NCI-H1930 (cell line): ENCODE results near the gene SULT6B1.
"Not testable (repeated sequence)": the region's sequence is repeated elsewhere in the genome, so short reads cannot be mapped to it uniquely, and the experiment has no call there.

ENCODE experiments used
- DNase-seq, 2 experiments: peaks; one replicate each; lab custom pipeline; 2025; lab: John Stamatoyannopoulos, UW

SULT6B1 gene

DNA sequence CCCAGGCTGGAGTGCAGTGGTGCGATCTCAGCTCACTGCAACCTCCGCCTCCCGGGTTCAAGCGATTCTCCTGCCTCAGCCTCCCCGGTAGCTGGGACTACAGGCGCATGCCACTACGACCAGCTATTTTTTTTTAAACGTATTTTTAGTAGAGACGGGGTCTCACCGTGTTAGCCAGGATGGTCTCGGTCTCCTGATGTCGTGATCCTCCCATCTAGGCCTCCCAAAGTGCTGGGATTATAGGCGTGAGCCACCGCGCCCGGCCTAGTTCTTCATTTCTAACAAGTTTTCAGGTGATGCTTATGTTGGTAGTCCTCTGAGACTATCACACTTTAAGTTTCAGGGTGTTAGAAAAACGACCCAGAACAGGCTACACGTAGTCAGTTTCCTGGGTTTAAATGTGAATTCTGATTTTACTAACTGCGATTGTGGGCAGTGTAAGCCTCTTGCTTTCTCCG, 7.4 kb upstream of the SULT6B1 start:
- DNase-seq = not testable (repeated sequence)

DNA sequence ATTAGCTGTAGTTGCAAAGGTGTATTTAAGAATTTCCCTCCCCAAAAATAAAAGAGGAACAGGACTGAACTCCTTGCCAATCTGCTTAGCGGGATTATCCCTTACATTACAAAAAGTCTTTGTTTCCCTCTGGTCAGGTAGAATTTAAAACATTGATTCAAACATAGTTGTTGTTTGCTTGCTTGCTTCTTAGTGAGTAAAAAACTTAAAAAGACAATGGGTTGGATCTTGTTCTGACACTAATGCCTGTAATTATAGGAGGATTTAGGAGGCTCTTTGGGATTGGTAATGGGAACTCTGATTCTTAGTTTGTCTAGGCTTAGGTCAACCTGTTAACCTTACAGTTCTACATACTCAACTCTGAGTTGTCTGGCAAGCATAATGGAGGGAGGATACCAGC, 4.1 kb upstream of the SULT6B1 start:
- DNase-seq = no peak

DNA sequence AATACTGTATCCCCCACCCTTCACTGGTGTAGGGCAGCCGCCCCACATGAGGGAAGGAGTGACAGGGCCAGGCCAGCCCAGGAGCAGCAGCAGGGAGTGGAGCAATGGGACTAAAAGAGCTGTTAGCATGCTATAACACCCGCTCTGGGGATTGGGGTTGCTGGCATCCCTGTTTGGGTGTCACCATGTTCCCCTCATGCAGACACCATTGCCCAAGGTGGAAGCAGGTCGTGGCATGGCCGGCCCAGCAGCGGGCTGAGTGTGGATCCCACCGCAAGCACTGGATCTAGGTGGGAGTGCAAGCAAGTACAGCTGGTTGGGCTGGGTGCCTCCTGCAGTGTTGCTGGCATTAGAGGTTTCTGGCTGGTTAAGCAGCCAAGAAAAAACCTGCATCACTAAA, 3.3 kb upstream of the SULT6B1 start:
- no peak for DNase-seq

DNA sequence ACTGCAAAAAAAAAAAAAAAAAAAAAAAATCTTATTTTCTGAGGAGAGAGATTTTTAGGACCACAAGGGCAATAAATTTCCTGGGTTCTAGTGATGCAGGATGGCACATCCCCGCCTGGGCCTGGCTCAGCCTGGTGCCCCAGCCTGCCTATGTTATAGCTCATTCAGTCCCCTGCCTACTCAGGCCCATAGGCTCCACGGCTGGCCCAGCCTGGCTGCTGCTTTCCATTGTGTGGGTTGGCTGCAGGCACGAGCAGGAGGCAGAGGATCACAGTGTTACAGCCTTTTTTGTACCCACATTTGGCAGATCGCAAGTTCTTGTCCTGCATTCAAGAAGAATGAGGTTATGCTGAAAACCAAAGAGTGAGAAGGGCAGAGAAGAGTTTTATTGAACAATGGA, 2.8 kb upstream of the SULT6B1 start:
- no peak for DNase-seq

DNA sequence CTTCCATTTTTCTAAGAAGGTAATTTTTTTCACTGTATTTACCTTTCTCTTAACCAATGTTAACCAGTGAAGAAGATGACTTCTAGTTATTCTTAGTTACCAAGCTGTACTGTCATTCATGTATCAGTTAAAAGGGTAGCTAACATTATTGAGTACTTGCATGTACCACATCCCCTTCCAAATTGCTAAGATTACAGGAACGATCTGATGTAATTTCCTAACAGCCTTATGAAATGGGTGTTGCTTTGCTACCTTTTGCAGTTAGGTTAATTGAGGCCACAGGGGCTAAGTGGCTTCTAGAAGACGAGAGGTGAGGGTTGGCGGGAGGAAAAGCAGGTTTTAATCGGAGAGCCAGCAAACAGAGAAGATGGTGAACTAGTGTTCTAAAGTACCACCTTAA, 1.8 kb upstream of the SULT6B1 start:
- no peak for DNase-seq

DNA sequence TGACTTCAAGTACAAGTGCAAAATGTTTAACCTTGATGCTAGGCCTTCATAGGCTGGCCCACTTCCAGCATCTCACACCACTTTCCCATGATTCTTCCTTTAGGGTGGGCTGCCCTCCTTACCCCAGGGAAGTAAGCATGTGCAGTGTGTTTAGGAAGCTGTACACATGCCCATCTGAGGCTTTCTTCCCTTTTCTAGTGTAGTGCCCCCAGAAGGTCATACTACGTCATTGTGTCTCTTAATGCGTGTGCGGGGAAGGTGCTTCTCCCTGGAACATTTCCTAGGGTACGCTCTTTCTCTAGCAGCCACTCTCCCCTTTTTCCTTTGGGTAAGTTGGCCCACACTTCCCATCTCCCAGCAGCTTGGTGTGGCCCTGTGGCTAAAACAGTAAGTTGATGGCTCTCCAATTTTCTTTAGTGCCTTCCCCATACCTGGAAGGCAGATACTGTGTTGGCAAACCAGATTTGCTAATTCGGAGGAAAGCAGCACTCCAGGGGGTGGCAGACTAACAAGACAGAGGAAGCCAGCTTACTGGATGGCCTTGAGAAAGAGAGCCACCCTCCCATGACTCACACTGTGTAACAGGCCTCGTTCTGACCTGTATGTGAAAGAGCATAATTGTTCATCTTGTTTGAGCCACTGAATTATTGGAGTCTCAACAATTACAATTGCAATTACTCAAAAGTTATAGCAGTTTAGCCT, 1.1 kb upstream of the SULT6B1 start:
- DNase-seq = no peak

DNA sequence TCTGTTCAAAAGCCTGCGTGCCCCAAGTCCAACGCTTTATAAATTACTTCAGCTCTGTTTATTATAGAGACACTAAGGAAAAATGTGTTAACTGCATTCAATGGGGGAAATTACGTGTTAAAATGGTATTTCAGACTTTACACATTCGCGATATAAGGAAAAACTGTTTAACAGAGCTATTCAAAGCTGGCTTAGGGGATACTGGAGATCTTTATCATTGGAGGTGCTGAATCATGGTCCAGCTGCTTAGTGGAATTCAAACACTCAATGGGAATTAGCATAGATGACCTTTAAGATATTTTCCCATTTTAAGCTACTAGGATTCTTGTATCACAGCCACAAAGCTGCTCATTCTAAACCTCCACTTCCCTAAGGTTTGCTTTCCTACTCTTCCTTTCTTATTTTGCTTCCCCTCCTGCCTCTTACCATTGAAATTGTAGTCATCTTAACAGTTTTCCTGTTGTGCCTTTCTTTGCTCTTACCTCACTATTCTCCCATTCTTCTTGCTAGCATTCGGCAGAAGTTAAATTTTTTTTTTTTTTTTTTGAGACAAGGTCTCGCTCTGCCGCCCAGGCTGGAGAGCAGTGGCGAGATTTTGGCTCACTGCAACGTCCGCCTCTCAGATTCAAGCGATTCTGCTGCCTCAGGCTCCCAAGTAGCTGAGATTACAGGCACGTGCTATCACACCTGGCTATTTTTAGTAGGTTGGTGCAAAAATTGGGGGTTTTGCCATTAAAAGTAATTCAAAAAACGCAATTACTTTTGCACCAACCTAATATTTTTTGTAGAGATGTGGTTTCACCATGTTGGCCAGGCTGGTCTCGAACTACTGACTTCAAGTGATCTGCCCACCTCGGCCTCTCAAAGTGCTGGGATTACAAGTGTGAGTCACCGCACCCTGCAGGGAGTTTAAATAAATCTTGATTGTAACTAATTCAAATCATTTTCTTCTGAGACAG, 6.5 kb downstream of the SULT6B1 start:
- no peak for DNase-seq

DNA sequence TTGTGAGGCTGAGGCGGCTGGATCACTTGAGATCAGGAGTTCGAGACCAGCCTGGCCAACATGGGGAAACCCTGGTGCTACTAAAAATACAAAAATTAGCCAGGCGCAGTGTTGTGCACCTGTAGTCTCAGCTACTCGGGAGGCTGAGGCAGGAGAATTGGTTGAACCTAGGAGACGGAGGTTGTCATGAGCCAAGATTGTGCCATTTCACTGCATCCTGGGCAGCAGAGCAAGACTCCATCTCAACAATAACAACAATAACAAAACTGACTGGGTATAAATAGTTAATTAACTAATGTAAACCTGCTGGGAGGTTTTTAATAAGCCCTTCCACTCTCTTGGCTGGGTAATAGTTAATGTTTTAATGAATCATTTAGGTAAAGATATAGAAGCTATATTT, 7.8 kb downstream of the SULT6B1 start:
- DNase-seq = no peak

DNA sequence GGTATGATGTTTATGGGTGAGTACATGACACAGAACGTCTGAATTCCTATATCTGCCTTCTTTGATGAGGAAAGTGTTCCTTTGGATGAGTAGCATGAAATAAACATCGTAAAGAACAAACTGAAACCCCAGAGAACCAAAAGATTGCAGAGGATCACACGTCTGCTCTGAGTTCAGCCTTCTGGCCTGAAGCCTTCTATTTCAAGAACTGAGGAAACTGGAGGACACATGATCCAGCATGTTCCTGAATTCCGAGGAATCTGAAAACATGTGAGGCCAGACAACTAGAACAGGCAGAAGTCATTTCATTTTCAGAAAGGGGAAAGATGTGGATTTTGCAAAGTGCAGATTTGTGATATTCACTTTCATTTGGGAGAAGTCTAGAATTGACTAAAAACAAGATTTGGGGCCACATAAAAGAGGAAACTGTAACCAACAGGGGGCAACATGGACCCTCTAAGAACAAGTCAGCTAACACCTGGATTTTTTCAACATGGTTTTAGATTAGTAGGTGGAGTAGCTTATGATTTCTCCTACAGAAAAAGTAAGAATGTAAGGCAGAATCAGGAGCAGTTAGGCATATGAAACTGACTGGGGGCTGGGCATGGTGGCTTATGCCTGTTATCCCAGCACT, 8.3 kb downstream of the SULT6B1 start:
- no peak for DNase-seq

DNA sequence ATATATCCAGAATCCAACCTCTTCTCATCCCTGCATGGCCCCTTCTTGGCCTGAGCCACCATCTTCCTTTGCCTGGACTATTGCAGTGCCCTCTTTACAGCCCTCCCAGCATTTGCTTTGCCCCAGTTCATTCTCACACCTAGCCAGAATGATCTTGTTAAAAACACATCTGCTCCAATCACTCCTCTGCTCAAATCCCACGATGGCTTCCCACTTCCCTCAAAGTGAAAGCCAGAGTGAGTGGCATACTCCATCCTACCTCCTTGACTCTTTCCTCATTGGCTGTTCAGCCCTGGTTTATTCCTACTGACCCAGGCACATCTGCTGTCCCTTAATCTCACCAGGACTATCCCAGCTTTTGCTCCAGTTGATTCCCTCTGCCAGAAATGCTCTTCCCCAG, 14.7 kb downstream of the SULT6B1 start:
- no peak for DNase-seq

DNA sequence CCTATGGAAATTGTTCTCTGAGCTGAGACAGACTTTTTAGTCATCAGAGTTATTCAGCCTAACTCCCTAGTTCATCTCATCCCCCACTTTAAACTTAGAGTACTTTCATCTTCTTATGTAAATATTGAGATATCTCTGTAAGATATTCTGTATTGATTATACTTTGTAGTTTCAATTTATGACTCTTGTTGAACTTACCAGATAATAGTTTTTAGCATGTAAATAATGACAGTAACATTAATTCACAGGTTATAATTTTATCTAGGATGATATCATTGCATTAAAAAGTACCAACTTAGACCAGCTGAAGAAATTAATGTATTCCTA, 16.9 kb downstream of the SULT6B1 start:
- no peak for DNase-seq

DNA sequence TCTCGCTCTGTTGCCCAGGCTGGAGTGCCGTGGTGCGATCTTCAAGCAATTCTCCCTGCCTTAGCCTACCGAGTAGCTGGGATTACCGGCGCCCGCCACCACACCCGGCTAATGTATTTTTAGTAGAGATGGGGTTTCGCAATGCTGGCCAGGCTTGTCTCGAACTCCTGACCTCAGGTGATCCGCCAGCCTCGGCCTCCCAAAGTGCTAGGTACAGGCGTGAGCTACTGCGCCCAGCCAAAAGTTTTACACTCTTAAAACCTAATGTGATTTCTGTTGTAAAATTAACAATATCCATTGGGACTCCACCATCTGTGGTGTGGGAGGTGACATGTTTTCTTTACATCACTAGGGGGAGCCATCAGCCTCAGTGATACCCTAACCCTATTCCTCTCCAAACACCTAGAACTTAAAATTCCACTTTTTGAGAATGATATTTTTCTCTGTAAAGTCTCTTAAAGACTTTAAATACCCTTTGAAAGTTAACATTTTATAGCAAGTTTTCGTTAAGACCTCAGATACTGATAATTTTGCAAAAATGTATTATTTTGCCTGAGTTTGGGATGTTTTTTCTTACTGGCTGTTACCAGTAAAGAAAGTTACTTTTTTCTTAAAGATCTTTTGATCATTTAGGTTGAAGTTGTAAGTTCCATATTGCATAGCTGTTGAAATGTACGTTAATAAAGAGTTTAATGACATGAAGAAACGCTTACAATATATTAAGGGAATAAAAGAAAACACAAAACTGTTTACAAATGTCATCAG, 20.1 kb downstream of the SULT6B1 start:
- no peak for DNase-seq

DNA sequence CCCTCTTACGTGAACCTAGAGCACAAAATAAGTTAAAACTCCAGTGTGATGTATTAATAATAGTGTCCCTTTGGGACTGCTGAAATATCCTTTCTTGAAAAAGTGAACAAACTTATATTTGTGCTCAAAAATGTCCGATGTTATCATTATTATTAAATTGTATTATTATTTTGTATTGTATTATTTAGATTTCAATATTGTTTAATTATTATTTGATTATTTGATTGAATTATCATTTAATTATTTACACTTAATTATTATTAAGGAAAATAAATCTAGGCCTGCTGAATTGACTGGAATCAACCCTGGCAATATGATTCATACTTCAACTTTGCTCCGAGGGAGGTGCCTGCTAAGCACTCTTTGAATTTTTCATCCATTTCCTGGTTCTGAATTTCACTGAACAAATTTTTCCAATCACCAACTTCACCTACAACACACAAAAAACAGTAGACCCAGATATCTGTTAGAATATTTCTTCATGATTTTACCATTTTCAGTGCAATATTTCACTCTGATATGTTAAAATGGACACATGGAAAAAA, 20.8 kb downstream of the SULT6B1 start:
- no peak for DNase-seq

DNA sequence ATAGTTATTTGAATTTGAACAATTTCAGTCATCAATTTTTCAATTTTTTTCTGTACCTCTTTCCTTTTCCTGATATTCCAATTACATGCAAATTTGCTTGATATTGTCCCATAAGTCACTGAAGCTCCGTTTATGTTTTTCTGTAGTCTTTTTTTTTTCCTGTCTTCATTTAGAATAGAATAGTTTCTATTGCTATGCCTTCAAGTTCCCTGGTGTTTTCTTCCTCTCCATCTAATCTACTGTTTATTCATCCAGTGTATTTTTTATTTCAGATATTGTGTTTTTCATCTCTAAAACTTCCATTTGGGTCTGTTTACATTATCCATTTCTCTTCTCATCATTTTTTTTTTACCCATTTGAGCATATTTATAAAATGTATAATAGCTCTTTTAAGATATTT, 23.7 kb downstream of the SULT6B1 start:
- no peak for DNase-seq

DNA sequence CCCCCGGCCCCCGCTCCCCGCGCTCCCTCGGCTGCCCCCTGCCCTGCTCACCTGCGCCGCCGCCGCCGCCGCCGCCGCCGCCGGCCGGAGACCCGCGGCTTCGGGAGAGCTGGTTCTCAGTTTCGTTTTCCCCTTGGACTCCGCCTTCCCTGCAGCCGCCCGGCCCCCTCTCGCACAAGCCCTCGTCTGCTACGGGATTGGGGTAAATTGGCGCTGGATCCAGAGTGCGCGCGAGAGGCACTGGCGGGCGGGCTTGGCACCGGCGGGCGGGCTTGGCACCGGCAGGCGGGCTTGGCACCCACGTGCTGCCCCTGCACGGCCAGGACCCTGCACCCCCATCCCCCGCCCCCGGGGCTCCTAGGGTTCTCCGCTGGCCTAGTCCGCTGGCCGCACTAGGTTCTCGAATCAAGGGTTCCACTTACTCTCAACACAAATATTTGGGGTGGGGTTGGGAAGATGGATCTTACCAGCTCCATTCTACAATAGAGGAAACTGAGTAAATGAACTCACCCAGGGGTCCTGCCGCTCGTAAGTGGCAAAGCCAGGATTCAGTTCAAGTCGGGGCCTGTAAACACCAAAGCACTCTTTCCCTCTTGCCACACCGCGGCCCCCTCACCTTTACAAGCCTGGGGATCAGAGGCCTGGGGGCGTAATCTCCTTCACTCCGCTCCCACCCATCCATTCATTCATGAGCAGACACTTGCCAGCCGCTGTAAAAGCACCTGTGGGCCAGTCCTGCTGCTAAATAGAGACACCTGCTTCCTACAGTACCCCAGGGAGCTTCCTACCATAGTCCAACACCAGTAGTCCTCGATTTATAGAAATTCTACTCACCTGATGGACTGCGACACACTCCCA, 31.4 kb downstream of the SULT6B1 start, which contains the start of gene EIF2AK2:
EIF2AK2 (minus strand) TSS at position 124 of the 858 bp plus-strand sequence. CDS start 9,174 bp downstream, outside the sequence.
- peak; percentile 54 to 56 for DNase-seq

DNA sequence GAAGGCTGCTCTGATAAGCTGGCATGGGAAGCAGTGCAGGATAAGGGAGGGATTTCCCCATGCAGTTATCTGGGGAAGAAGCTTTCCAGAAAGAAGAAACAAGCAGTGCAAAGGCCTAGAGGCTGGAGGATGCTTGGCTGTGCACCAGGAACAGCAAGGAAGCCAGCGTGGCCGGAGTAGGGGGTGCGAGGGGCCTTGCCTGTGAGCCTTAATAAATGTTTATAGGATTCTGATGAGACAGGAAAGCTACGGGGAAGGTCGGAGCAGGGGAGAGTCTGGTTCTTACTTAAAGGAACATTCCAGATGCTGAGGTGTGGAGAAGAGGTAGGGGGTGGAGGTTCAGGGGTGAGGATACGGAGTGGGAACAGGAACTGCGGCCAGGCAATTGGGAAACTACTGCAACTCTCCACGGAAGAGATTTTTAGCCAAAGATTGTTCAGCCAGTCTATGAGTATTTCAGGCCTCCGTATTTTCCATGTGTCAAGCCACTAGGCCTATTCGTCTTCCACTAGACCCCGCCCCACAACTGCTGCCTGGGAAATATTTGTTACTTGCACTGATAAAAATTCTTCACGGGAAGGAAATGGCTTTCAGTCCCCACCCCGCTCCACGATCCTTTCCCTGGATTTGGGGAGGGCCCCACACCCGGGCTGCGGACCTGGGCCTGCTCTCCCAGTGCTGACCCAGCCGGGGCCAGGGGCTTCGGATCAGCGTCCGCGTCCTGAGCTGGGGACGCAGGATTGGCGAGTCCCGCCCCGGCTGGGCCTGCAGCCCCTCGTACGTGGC, 32.2 kb downstream of the SULT6B1 start:
- no peak for DNase-seq

DNA sequence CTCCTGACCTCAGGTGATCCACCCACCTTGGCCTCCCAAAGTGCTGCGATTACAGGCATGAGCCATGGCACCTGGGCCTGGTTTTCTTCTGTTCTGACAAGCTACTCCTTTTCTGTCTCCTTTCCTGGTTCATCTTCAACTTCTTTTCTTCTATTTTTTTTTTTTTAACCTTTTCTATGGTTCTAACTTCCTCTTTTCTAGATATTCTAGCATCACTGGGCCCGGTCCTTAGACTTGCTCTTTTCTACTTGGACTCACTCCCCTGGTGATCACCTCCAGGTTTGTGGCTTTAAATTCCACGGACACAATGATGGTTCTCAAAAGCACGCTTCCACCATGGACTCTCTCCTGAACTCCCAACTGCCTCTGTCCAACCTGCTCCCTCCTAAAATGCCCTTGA, 33.7 kb downstream of the SULT6B1 start:
- DNase-seq = no peak

DNA sequence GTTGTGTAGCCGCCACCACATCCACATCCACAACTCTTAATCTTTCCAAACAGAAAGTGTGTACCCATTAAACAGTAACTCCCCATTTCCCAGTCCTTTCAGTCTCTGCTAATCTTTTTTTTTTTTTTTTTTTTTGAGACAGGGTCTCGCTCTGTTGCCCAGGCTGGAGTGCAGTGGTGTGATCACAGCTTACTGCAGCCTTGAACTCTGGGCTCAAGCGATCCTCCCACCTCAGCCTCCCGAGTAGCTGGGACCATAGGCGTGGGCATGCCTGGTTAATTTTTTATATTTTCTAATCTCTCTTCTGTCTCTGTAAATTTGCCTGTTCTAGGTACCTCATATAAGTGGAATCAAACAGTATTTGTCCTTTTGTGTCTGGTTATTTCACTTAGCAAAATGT, 35.2 kb downstream of the SULT6B1 start:
- DNase-seq = no peak

DNA sequence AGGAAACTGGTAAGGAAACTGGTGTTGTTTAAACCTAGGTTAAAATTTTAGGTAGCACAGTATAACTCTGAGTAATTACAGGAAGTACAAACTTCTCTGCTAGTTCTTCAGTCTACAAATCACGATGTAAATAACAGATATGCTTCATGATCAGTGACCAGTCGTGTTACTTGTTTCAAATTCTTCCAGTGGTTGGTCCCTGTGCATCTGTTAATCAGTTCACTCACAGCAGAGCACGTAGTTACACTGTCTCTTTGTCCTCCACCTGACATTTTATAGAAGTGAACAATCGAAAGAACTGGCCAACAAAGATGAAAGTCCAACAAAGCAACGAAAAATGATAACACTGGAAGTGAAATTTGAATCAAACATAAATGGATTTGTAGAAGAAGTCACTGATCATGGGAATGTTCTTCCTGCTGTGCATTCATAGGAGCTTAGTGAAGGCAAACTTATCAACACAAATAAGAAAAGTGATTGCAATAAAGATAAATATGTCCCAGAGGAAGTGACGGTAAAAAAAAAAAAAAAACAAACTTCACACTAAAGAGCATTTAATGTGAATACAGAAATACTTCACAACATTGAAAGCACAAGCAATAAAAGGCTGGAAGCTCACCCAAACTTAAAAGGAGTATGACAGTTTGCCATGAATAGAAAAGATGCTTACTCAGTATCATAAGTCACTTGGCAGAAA, 38.7 kb downstream of the SULT6B1 start:
- no peak for DNase-seq
